ENCODE data around the gene GLRA1.
"Not testable (repeated sequence)": the region's sequence is repeated elsewhere in the genome, so short reads cannot be mapped to it uniquely, and the experiment has no call there.

The GLRA1 gene

DNA sequence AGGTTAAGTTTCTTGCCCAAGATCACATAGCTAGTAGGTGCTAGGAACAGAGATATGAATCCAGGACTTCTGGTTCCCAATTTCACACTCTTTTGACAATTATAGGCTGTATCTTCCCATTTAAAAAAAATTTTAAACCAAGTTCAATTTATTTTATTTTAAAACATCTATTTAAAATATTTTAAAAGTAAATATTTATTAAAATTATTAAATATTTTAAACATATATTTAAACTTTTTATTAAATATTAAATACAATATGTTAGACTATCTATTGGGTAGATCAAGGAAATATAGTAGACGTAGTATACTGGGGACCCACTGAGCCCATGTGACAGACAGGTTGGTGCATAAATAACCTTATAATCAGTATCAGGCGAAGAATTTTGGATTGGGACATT lies 54.8 kb downstream of the GLRA1 start:
- Mint-ChIP-seq H3K36me3 (ENCODE audit: insufficient read depth) (no peaks in the 10 kb centered on the region), H3K9me3 (no peaks in the 10 kb centered on the region), H3K27ac (ENCODE audit: low read depth) (no peak overlapping the region), H3K4me3 (no peak overlapping the region), H3K4me1 (no peaks in the 10 kb centered on the region), H3K27me3 (no peaks in the 10 kb centered on the region)
- DNase-seq (ENCODE audit: low spot score in 2 of 2): no peak
- no peak for ATAC-seq (replicated peaks; ENCODE audit: extremely low read depth, poor library complexity, severe bottlenecking)

DNA sequence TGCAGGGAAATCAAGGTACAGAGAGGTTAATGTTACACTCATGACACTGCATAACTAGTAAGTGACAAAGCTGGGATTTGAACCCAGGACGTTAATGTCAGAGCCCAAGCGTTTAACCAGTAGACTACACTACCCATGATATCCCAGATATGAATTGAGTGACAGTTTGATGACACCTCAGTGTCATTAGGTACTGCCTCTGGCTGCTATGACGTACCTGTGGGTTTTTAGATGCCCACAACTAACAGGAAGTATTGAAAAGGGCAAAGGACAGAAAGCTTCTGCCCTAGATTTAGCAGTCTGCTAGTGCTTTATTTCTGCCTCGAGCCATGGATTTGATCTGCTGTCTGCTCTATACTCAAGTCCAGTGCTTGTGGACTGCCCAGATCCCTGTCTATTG lies 56.2 kb downstream of the GLRA1 start:
- Mint-ChIP-seq H3K36me3 (ENCODE audit: insufficient read depth) (no peaks in the 10 kb centered on the region), H3K4me3 (no peak overlapping the region), H3K27ac (ENCODE audit: low read depth) (no peak overlapping the region), H3K27me3 (no peaks in the 10 kb centered on the region), H3K9me3 (no peaks in the 10 kb centered on the region), H3K4me1 (no peaks in the 10 kb centered on the region)
- peak; percentile 97 for ATAC-seq (replicated peaks; ENCODE audit: extremely low read depth, poor library complexity, severe bottlenecking)
- peak in 1 of 2 donors; percentile 34 for DNase-seq (ENCODE audit: low spot score in 2 of 2)

DNA sequence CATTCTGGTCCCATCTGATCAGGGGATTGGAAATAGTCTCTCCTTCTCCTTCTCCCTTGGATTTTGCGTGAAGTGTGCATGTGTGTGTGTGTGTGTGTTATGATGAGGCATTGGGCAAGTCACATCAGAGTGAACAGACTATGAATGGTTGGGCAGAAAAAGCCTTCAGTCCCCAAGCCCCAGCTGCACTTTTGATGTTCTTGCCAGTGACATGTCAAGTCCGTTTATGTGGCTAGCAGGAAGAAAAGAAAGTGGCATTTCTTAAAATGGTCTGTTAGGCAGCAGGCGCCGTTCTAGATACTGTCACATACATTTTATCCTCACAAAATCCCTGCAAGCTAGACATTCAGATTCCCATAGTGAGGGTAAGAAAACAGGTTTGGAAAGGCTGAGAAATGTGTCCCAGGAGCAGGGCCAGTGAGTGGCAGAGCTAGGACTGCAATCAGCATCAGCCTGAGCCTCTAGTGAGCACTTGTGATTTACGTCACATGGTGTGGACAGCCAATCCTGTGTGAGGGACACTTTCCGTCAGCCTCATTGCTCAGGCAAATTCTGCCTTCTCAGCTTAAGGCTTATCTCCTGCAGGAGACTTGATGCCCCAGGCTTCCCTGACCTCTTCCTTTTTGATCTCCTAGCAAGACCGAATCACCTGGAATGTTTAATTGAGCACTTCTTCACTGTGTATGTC lies 60.4 kb downstream of the GLRA1 start:
- Mint-ChIP-seq H3K36me3 (ENCODE audit: insufficient read depth) (no peaks in the 10 kb centered on the region), H3K27ac (ENCODE audit: low read depth) (no peak overlapping the region), H3K27me3 (no peaks in the 10 kb centered on the region), H3K9me3 (no peaks in the 10 kb centered on the region), H3K4me3 (no peak overlapping the region), H3K4me1 (no peaks in the 10 kb centered on the region)
- ATAC-seq (replicated peaks; ENCODE audit: extremely low read depth, poor library complexity, severe bottlenecking) (no peak), DNase-seq (ENCODE audit: low spot score in 2 of 2) (no peak)

DNA sequence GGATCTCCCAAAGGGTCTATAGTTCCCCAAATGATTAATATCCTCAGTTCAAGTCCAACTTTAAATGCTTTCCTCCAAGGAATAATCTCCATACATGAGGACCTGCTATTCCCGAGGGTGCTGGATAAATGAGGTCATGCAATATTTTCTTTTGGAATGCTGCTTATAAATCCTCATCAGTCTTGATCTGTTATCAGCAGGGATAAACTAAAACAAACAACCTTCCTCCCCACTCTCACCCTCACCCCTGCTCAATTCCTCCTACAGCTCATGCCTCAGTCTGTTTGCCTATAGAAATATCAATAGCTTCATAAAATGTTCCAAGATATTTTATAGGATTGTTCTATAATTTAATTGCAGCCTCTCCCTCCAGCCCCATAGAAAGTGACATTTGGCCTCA lies 61.1 kb downstream of the GLRA1 start:
- Mint-ChIP-seq H3K4me1 (no peaks in the 10 kb centered on the region), H3K27me3 (no peaks in the 10 kb centered on the region), H3K36me3 (ENCODE audit: insufficient read depth) (no peaks in the 10 kb centered on the region), H3K27ac (ENCODE audit: low read depth) (no peak overlapping the region), H3K9me3 (no peaks in the 10 kb centered on the region), H3K4me3 (no peak overlapping the region)
- ATAC-seq (replicated peaks; ENCODE audit: extremely low read depth, poor library complexity, severe bottlenecking) (no peak), DNase-seq (ENCODE audit: low spot score in 2 of 2) (no peak)

DNA sequence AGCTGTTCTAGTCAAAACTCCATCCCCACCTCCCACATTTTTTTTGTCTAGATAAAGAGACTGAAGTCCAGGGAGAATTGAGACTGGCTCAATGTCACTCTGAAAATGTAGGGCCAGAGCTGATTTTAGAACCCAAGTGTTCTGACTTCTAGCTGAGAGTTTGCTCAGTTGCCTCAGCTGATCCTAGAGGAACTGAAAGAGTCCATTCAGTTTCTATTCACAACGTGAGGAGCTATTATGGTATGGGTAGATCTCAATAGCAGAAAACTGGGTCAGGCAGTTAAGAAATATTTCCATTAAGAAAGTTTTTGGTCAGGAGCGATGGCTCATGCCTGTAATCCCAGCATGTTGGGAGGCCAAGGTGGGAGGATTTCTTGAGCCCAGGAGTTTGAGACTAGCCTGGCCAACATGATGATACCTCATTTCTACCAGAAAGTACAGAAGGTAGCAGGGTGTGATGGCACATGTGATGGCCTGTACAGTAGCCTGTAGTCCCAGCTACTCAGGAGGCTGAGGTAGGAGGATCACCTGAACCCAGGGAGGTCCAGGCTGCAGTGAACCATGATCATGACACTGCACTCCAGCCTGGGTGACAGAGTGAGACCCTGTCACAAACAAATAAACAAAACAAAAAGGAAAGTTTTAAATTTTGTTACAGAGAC lies 61.7 kb downstream of the GLRA1 start:
- Mint-ChIP-seq H3K27ac (ENCODE audit: low read depth) (no peak overlapping the region), H3K9me3 (no peaks in the 10 kb centered on the region), H3K4me1 (no peaks in the 10 kb centered on the region), H3K36me3 (ENCODE audit: insufficient read depth) (no peaks in the 10 kb centered on the region), H3K27me3 (no peaks in the 10 kb centered on the region), H3K4me3 (no peak overlapping the region)
- no peak for ATAC-seq (replicated peaks; ENCODE audit: extremely low read depth, poor library complexity, severe bottlenecking)
- DNase-seq (ENCODE audit: low spot score in 2 of 2): no peak

DNA sequence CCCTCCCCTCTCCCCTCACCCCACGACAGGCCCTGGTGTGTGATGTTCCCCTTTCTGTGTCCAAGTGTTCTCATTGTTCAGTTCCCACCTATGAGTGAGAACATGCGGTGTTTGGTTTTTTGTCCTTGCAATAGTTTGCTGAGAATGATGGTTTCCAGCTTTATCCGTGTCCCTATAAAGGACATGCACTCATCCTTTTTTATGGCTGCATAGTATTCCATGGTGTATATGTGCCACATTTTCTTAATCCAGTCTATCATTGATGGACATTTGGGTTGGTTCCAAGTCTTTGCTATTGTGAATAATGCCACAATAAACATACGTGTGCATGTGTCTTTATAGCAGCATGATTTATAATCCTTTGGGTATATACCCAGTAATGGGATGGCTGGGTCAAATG lies 63.8 kb downstream of the GLRA1 start:
- H3K4me3 Mint-ChIP-seq; H3K4me1 Mint-ChIP-seq; DNase-seq (ENCODE audit: low spot score in 2 of 2); H3K27ac Mint-ChIP-seq (ENCODE audit: low read depth); H3K36me3 Mint-ChIP-seq (ENCODE audit: insufficient read depth); H3K27me3 Mint-ChIP-seq; ATAC-seq (replicated peaks; ENCODE audit: extremely low read depth, poor library complexity, severe bottlenecking); H3K9me3 Mint-ChIP-seq: not testable (repeated sequence)

DNA sequence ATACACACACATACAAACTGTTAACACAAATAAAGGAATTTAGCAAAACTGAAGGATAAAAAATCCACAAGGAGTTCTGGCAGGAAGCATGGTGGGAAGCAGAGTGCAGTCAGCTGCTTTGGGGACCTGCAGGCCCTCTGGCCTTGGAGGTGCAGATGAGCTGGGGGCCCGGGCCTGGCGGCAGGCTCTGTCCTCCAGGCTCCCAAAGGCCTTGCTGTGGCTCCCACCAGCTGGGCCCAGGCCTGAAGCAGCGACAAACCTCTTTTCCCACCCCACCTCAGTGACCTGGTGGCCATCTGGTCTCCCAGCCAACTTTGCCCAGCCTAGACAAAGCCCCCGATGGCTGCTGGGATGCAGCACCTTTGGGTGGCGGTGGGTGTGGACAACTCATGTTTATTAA lies 67.8 kb downstream of the GLRA1 start:
- no peak for ATAC-seq (replicated peaks; ENCODE audit: extremely low read depth, poor library complexity, severe bottlenecking)

DNA sequence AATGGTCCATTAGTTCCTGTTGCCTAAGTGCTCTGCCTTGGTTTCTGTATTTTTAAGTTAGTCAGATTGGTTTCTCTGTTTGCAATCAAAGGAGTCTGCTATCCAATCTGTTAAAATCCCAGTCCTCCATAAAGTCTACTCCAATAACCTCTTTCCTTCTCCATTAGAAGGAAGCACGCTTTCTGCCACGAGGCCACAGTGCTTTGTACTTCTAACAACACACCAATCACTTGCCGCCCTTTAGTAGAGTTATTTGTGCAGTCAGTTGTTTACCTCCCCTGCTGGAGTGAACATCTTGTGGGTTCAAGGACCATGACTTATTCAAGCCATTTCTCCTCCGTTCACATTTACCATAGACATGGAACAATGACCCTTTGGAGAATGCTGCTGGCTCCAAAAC lies 69.0 kb downstream of the GLRA1 start:
- H3K4me3 Mint-ChIP-seq: no peak overlapping the region
- DNase-seq (ENCODE audit: low spot score in 2 of 2): no peak
- no peaks in the 10 kb centered on the region for H3K4me1 Mint-ChIP-seq
- peaks cover 1% of the 10 kb centered on the region for H3K36me3 Mint-ChIP-seq (ENCODE audit: insufficient read depth)
- no peaks in the 10 kb centered on the region for H3K27me3 Mint-ChIP-seq
- no peak for ATAC-seq (replicated peaks; ENCODE audit: extremely low read depth, poor library complexity, severe bottlenecking)
- no peaks in the 10 kb centered on the region for H3K9me3 Mint-ChIP-seq
- no peak overlapping the region for H3K27ac Mint-ChIP-seq (ENCODE audit: low read depth)

More for the DNA sequence above, 67.8 kb downstream of the GLRA1 start:
- Mint-ChIP-seq H3K9me3 (no peaks in the 10 kb centered on the region), H3K27me3 (no peaks in the 10 kb centered on the region), H3K27ac (ENCODE audit: low read depth) (no peak overlapping the region), H3K4me3 (no peak overlapping the region), H3K36me3 (ENCODE audit: insufficient read depth) (peaks cover 1% of the 10 kb centered on the region), H3K4me1 (no peaks in the 10 kb centered on the region)
- DNase-seq (ENCODE audit: low spot score in 2 of 2): no peak

DNA sequence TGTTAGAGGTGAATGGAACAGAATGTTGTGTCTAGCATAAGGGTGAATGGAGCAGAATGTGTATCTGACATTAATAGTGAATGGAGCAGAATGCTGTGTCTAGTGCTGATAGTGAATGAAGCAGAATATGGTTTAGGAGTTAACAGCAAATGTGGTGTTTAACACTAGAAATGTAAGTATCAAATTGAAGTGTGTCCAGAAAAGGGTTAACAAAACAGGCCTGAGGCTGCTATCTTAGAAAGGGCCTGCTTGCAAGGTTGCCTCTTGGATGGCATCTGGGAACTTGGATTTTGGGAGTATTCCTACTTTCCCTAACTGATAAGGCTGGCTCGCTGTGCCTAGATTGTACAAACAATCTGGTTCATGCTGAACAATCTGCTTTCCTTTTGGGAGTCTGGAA lies 76.8 kb downstream of the GLRA1 start:
- H3K4me3 Mint-ChIP-seq: no peak overlapping the region
- DNase-seq (ENCODE audit: low spot score in 2 of 2): no peak

DNA sequence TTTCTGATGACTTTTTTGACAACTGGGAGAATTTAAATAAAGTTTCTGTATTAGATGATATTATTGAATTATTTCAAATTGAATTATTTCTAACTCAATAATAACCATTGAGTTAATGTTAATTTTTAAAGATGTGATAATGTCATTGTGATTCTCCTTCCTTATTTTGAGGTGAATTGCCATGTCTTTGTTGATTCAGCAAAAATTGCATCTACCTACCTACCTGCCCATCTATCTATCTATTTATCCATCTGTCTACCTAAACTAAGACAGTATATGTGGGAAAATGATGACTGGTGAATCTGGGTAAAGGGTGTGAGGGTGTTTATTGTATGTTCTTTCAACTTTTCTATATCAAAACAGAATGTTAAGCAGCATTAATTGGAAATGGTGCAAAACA lies 77.9 kb downstream of the GLRA1 start:
- H3K4me3 Mint-ChIP-seq: no peak overlapping the region
- no peak for DNase-seq (ENCODE audit: low spot score in 2 of 2)
- no peak for ATAC-seq (replicated peaks; ENCODE audit: extremely low read depth, poor library complexity, severe bottlenecking)
- H3K36me3 Mint-ChIP-seq (ENCODE audit: insufficient read depth): no peaks in the 10 kb centered on the region
- H3K9me3 Mint-ChIP-seq: no peaks in the 10 kb centered on the region
- H3K4me1 Mint-ChIP-seq: no peaks in the 10 kb centered on the region
- no peak overlapping the region for H3K27ac Mint-ChIP-seq (ENCODE audit: low read depth)
- no peaks in the 10 kb centered on the region for H3K27me3 Mint-ChIP-seq

More for the DNA sequence above, 76.8 kb downstream of the GLRA1 start:
- no peaks in the 10 kb centered on the region for H3K9me3 Mint-ChIP-seq
- H3K27ac Mint-ChIP-seq (ENCODE audit: low read depth): no peak overlapping the region
- ATAC-seq (replicated peaks; ENCODE audit: extremely low read depth, poor library complexity, severe bottlenecking): no peak
- H3K36me3 Mint-ChIP-seq (ENCODE audit: insufficient read depth): no peaks in the 10 kb centered on the region
- no peaks in the 10 kb centered on the region for H3K27me3 Mint-ChIP-seq
- no peaks in the 10 kb centered on the region for H3K4me1 Mint-ChIP-seq

DNA sequence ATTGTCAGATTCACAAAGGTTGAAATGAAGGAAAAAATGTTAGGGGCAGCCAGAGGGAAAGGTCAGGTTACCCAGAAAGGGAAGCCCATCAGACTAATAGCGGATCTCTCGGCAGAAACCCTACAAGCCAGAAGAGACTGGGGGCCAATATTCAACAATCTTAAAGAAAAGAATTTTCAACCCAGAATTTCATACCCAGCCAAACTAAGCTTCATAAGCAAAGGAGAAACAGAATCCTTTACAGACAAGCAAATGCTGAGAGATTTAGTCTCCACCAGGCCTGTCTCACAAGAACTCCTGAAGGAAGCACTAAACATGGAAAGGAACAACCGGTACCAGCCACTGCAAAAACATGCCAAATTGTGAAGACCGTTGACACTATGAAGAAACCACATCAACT lies 91.8 kb downstream of the GLRA1 start:
- not testable (repeated sequence) for DNase-seq (ENCODE audit: low spot score in 2 of 2); ATAC-seq (replicated peaks; ENCODE audit: extremely low read depth, poor library complexity, severe bottlenecking); H3K36me3 Mint-ChIP-seq (ENCODE audit: insufficient read depth); H3K4me3 Mint-ChIP-seq; H3K27ac Mint-ChIP-seq (ENCODE audit: low read depth); H3K27me3 Mint-ChIP-seq
- H3K4me1 Mint-ChIP-seq: peaks cover 15% of the 10 kb centered on the region
- peaks cover 44% of the 10 kb centered on the region for H3K9me3 Mint-ChIP-seq

DNA sequence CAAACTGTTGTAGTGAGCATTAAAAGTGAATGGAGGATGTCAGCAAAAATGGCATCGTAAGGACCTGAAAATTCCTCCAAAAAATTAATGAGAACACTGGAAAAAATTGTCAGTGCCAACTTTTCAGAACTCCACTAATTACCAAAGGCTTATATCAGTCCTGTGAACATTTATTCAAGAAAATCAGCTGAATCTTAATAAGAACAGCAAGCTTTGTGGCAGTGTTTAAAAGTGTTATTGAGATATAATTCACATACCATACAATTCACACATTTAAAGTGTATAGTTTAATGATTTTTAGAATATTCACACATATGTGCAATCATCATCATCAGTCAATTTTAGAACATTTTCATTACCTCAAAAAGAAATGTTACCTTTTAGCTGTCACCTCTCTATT lies 95.3 kb downstream of the GLRA1 start:
- DNase-seq (ENCODE audit: low spot score in 2 of 2) (no peak), ATAC-seq (replicated peaks; ENCODE audit: extremely low read depth, poor library complexity, severe bottlenecking) (no peak)
- Mint-ChIP-seq H3K27ac (ENCODE audit: low read depth) (no peak overlapping the region), H3K4me1 (peaks cover 18% of the 10 kb centered on the region), H3K4me3 (no peak overlapping the region), H3K27me3 (no peaks in the 10 kb centered on the region), H3K36me3 (ENCODE audit: insufficient read depth) (no peaks in the 10 kb centered on the region), H3K9me3 (peaks cover 22% of the 10 kb centered on the region)

DNA sequence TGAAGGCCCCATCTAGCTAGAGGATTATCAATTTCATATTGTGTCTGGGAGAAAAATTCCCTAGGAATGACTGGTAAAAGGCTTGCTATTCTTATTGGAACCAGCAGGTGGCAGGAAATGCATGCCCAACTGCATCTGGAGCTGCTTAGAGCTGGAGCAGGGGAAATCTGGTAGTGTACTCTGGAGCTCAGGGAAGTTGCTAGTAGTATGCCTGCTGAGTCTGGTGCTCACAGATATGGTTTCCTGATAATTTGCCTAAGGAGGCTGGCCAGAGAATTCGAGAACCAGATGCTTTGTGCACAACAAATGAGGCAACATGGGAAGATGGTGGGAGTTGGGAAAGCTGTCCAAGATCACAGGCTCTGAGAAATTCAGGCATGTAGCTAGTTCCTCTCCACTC lies 99.2 kb downstream of the GLRA1 start:
- no peaks in the 10 kb centered on the region for H3K9me3 Mint-ChIP-seq
- no peak overlapping the region for H3K27ac Mint-ChIP-seq (ENCODE audit: low read depth)
- no peaks in the 10 kb centered on the region for H3K27me3 Mint-ChIP-seq
- ATAC-seq (replicated peaks; ENCODE audit: extremely low read depth, poor library complexity, severe bottlenecking): no peak
- H3K36me3 Mint-ChIP-seq (ENCODE audit: insufficient read depth): no peaks in the 10 kb centered on the region
- H3K4me1 Mint-ChIP-seq: peaks cover 9% of the 10 kb centered on the region
- peak in 1 of 2 donors; percentile 12 for DNase-seq (ENCODE audit: low spot score in 2 of 2)
- no peak overlapping the region for H3K4me3 Mint-ChIP-seq

Measured in central memory CD8-positive, alpha-beta T cell (primary cell).